Upper lobe of left lung (tissue), 6 donors: ENCODE data around the gene GALK1. TPM values are rescaled to one million over a fixed set of nuclear protein-coding genes. Genes with fewer than 3 reads are reported as not detected.

Experiments
- ATAC-seq, 2 donors: fragments of 200-7000 bp; cut with Tn5 transposase; one replicate each; pipeline ENCODE4 v1.9.1; 2022; ENCODE audit warnings: mild to moderate bottlenecking in 2 of 2, moderate library complexity in 2 of 2; ENCODE audit not compliant: low FRiP score in 2 of 2
- DNase-seq, 2 donors: peaks; one replicate each; pipeline ENCODE4 v3.0.0-alpha.2; 2019 to 2020
- H3K27ac ChIP-seq, 4 donors: fragments of 200-600 bp; sonication (generic); one replicate each; pipeline ENCODE4 v1.5.1; 2016 to 2019
- H3K27me3 ChIP-seq, 4 donors: fragments of 200-600 bp; sonication (generic); one replicate each; pipeline ENCODE4 v1.5.1; 2017 to 2019
- H3K36me3 ChIP-seq, 4 donors: fragments of 200-600 bp; sonication (generic); one replicate each; pipeline ENCODE4 v1.5.1; 2016 to 2019
- H3K4me1 ChIP-seq, 4 donors: fragments of 200-600 bp; sonication (generic); one replicate each; pipeline ENCODE4 v1.5.1; 2018 to 2019
- H3K4me3 ChIP-seq, 4 donors: fragments of 200-600 bp; sonication (generic); one replicate each; pipeline ENCODE4 v1.5.1; 2017 to 2019; ENCODE audit warnings: mild to moderate bottlenecking in 2 of 4, moderate library complexity in 1 of 4
- H3K9me3 ChIP-seq, 4 donors: fragments of 200-600 bp; sonication (generic); one replicate each; pipeline ENCODE4 v1.5.1; 2018 to 2019
- CTCF ChIP-seq, 6 experiments: fragments of 450-650 bp in 4 of 6; fragments of 200-600 bp in 2 of 6; sonication (generic) in 2 of 6; IDR thresholded peaks; one replicate each; pipeline ENCODE4 v1.5.1; 2016 to 2019; ENCODE audit warnings: antibody characterized with exemption in 6 of 6
- EP300 ChIP-seq, 4 donors: sonication (generic); formaldehyde crosslinking; IDR thresholded peaks; one replicate each; pipeline ENCODE4 v1.5.1; 2017; ENCODE audit warnings: antibody characterized with exemption in 4 of 4, control low read depth in 2 of 4
- POLR2A ChIP-seq, 4 donors: fragments of 450-650 bp; IDR thresholded peaks; one replicate each; pipeline ENCODE4 v1.5.1; 2016 to 2017; ENCODE audit warnings: antibody characterized with exemption in 4 of 4, mild to moderate bottlenecking in 2 of 4
- POLR2AphosphoS5 ChIP-seq, 2 donors: sonication (generic); formaldehyde crosslinking; IDR thresholded peaks; one replicate each; pipeline ENCODE4 v1.5.1; 2017; ENCODE audit warnings: antibody characterized with exemption in 2 of 2
- WGBS, 2 donors: methylation state at CpG; one replicate each; pipeline ENCODE4 v1.1.5; 2017 to 2018; 5-methylcytosine and 5-hydroxymethylcytosine counted together
- total RNA-seq, 6 donors: library from RNA; depleted of rRNA in 4 of 6; stranded (reverse); fragments of >200 nt in 4 of 6; gene quantifications; one replicate each; pipeline versions ENCODE4 v1.1.0 to v1.2.1, GENCODE V29; 2016 to 2021
- donor health status: DM: no; HTN: no; CAD: no; lungs with moderate emphysema.
- donor health status: DM: no; HTN: yes; CAD: no; lungs with severe emphysema.

GALK1 gene
- total RNA-seq, 6 donors from 2014 or later, result 18.9 to 65.7 (median 40.6) TPM

GRCh38 chr17:75733471-75733870 is 31.5 kb downstream of the GALK1 start:
- no peaks in the 10 kb centered on the region for H3K9me3 ChIP-seq
- H3K36me3 ChIP-seq, result peaks cover 0 to 46% (median 6%) of the 10 kb centered on the region in 4 donors
- 92 to 97% methylated on average over 15 to 17 of the region's 18 CpGs for WGBS, 2 donors
- no peak overlapping the region for H3K27ac ChIP-seq
- H3K4me1 ChIP-seq, result peaks cover 0 to 10% (median 0%) of the 10 kb centered on the region in 4 donors
- DNase-seq, result peak in 1 of 2 donors; percentile 62
- ATAC-seq, result no peak
- no peak overlapping the region for H3K4me3 ChIP-seq
- TF ChIP-seq EP300 (IDR thresholded peaks at IDR 0.05) (no peak), CTCF (IDR thresholded peaks at IDR 0.05) (no peak), POLR2A (IDR thresholded peaks at IDR 0.05) (no peak), POLR2AphosphoS5 (IDR thresholded peaks at IDR 0.05) (no peak)
- no peaks in the 10 kb centered on the region for H3K27me3 ChIP-seq

GRCh38 chr17:75731716-75732498 is 33.1 kb downstream of the GALK1 start:
- peaks cover 0 to 46% (median 6%) of the 10 kb centered on the region in 4 donors for H3K36me3 ChIP-seq
- peak in 1 of 2 donors; percentile 70 for DNase-seq
- H3K4me1 ChIP-seq, result no peaks in the 10 kb centered on the region
- no peak overlapping the region for H3K27ac ChIP-seq
- WGBS, 2 donors, result 95% methylated on average over 17 to 28 of the region's 31 CpGs
- H3K9me3 ChIP-seq, result no peaks in the 10 kb centered on the region
- no peak overlapping the region for H3K4me3 ChIP-seq
- no peaks in the 10 kb centered on the region for H3K27me3 ChIP-seq
- TF ChIP-seq POLR2AphosphoS5 (IDR thresholded peaks at IDR 0.05) (no peak), CTCF (IDR thresholded peaks at IDR 0.05) (no peak), POLR2A (IDR thresholded peaks at IDR 0.05) (no peak), EP300 (IDR thresholded peaks at IDR 0.05) (no peak)
- ATAC-seq, result no peak

- 92 to 98% methylated on average over 8 to 26 of the region's 26 CpGs for WGBS, 2 donors
- Histone ChIP-seq H3K36me3 (peaks cover 0 to 40% (median 3%) of the 10 kb centered on the region in 4 donors), H3K27ac (no peak overlapping the region), H3K4me1 (no peaks in the 10 kb centered on the region), H3K9me3 (no peaks in the 10 kb centered on the region), H3K27me3 (no peaks in the 10 kb centered on the region), H3K4me3 (no peak overlapping the region)
- TF ChIP-seq POLR2A (IDR thresholded peaks at IDR 0.05), result no peak
- TF ChIP-seq POLR2AphosphoS5 (IDR thresholded peaks at IDR 0.05), result no peak
- ATAC-seq, result no peak
- DNase-seq, result no peak
These were observed 33.8 kb downstream of the GALK1 start for GRCh38 chr17:75731086-75731715.

GRCh38 chr17:75730065-75730464 is 34.9 kb downstream of the GALK1 start:
- Histone ChIP-seq H3K27me3 (no peaks in the 10 kb centered on the region), H3K4me3 (no peak overlapping the region), H3K27ac (no peak overlapping the region), H3K9me3 (no peaks in the 10 kb centered on the region), H3K36me3 (peaks cover 0 to 38% (median 2%) of the 10 kb centered on the region in 4 donors), H3K4me1 (no peaks in the 10 kb centered on the region)
- DNase-seq, result no peak
- TF ChIP-seq POLR2AphosphoS5 (IDR thresholded peaks at IDR 0.05) (no peak), POLR2A (IDR thresholded peaks at IDR 0.05) (no peak), EP300 (IDR thresholded peaks at IDR 0.05) (no peak), CTCF (IDR thresholded peaks at IDR 0.05) (no peak)
- no peak for ATAC-seq
- 94 to 96% methylated on average over 21 to 24 of the region's 24 CpGs for WGBS, 2 donors

- 90 to 95% methylated on average over 7 of the region's 7 CpGs for WGBS, 2 donors
These were observed 35.6 kb downstream of the GALK1 start for GRCh38 chr17:75729351-75729750.

More at GRCh38 chr17:75729351-75729750, 35.6 kb downstream of the GALK1 start:
- TF ChIP-seq CTCF (IDR thresholded peaks at IDR 0.05), result no peak
- TF ChIP-seq POLR2AphosphoS5 (IDR thresholded peaks at IDR 0.05), result no peak
- TF ChIP-seq POLR2A (IDR thresholded peaks at IDR 0.05), result no peak
- TF ChIP-seq EP300 (IDR thresholded peaks at IDR 0.05), result no peak
- no peak overlapping the region for H3K27ac ChIP-seq
- no peak overlapping the region for H3K4me3 ChIP-seq
- H3K27me3 ChIP-seq, result no peaks in the 10 kb centered on the region
- DNase-seq (no peak), ATAC-seq (no peak)
- peaks cover 0 to 3% (median 0%) of the 10 kb centered on the region in 4 donors for H3K4me1 ChIP-seq
- H3K9me3 ChIP-seq, result no peaks in the 10 kb centered on the region
- peaks cover 0 to 37% (median 2%) of the 10 kb centered on the region in 4 donors for H3K36me3 ChIP-seq
